DOHH2 (cell line): Measurements from ENCODE around the gene DIPK2B.

Source experiments
- H3F3A ChIP-seq: fragments of 200-600 bp; sonication (generic), shearing (Covaris generic); 2 replicates; pipeline ENCODE4 v1.6.0; 2016; ENCODE audit warnings: antibody characterized with exemption, mild to moderate bottlenecking; ENCODE audit not compliant: control insufficient read depth, insufficient read depth
- H3K27ac ChIP-seq: fragments of 200-600 bp; sonication (generic); 2 replicates; pipeline ENCODE4 v1.5.1; 2014; ENCODE audit warnings: low read depth, mild to moderate bottlenecking, low read length, moderate library complexity
- H3K27me3 ChIP-seq: fragments of 200-600 bp; sonication (generic); 2 replicates; pipeline ENCODE4 v1.6.1; 2014; ENCODE audit warnings: mild to moderate bottlenecking, low read length, mixed read lengths; ENCODE audit not compliant: control insufficient read depth
- H3K36me3 ChIP-seq: fragments of 200-600 bp; sonication (generic); 2 replicates; pipeline ENCODE4 v1.6.1; 2014; ENCODE audit warnings: mild to moderate bottlenecking, low read length, moderate library complexity, mixed read lengths; ENCODE audit not compliant: control insufficient read depth
- H3K4me1 ChIP-seq: fragments of 200-600 bp; sonication (generic); 2 replicates; pipeline ENCODE4 v1.6.1; 2014; ENCODE audit warnings: mild to moderate bottlenecking, low read length, mixed read lengths; ENCODE audit not compliant: control insufficient read depth
- H3K4me2 ChIP-seq: fragments of 200-600 bp; sonication (generic); 2 replicates; pipeline ENCODE4 v1.6.0; 2014; ENCODE audit warnings: mild to moderate bottlenecking, low read length, moderate library complexity
- H3K4me3 ChIP-seq: fragments of 200-600 bp; sonication (generic); 2 replicates; pipeline ENCODE4 v1.5.1; 2014; ENCODE audit warnings: mild to moderate bottlenecking, low read length, mixed read lengths
- H3K79me2 ChIP-seq: fragments of 200-600 bp; sonication (generic); 2 replicates; pipeline ENCODE4 v1.6.1; 2014; ENCODE audit warnings: mild to moderate bottlenecking, low read length, mixed read lengths; ENCODE audit not compliant: control insufficient read depth
- H3K9me2 ChIP-seq: fragments of 200-600 bp; sonication (generic); replicated peaks from 2 replicates; pipeline ENCODE4 v1.6.1; 2014; ENCODE audit warnings: mild to moderate bottlenecking, low read length, mixed read lengths; ENCODE audit not compliant: control insufficient read depth
- H3K9me3 ChIP-seq: fragments of 200-600 bp; sonication (generic); 2 replicates; pipeline ENCODE4 v1.6.1; 2014; ENCODE audit warnings: antibody characterized with exemption, low read length, mixed read lengths; ENCODE audit not compliant: control insufficient read depth, insufficient read depth
- H4K20me1 ChIP-seq: fragments of 200-600 bp; sonication (generic); 2 replicates; pipeline ENCODE4 v1.6.0; 2014; ENCODE audit warnings: low read depth, mild to moderate bottlenecking, antibody characterized with exemption, low read length, moderate library complexity; ENCODE audit not compliant: control insufficient read depth, insufficient read depth
- CTCF ChIP-seq: fragments of 200-600 bp; sonication (generic); IDR thresholded peaks from one replicate; pipeline ENCODE4 v1.5.1; 2014; ENCODE audit warnings: antibody characterized with exemption, mild to moderate bottlenecking, low read depth, low read length; ENCODE audit not compliant: poor library complexity, severe bottlenecking
- EZH2phosphoT487 ChIP-seq: fragments of 200-600 bp; sonication (generic); IDR thresholded peaks from 2 replicates; pipeline ENCODE4 v1.6.1; 2017; ENCODE audit warnings: borderline replicate concordance, mild to moderate bottlenecking, antibody characterized with exemption, low read length, moderate library complexity, mixed read lengths

The DIPK2B gene

GRCh38 chrX:45208121-45208856, 7.6 kb upstream of the DIPK2B start:
- no peak overlapping the region for H3K4me2 ChIP-seq

DNA sequence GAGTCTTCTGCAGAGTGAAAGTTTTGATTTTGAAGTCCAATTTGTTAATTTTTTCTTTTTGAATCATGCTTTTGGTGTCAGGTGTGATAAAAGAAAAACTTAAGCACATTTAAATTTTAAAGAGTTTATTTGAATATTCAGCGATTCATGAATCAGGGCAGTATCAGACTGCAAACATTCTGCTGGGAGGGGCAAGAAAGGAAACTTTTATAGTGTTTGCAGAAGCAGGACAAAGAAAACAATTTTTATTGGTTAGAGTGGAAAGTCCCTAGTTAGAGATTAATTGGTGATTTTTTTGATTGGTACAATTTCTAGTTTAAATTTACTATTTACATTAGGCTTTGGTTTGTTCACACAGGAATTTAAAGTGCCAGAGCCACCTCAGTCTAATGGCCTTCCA, 1.5 kb upstream of the DIPK2B start:
- no peaks in the 10 kb centered on the region for H3K27me3 ChIP-seq
- no peaks in the 10 kb centered on the region for H3K9me2 ChIP-seq
- H3K4me3 ChIP-seq = no peak overlapping the region
- no peaks in the 10 kb centered on the region for H3K4me1 ChIP-seq
- no peaks in the 10 kb centered on the region for H3K79me2 ChIP-seq
- H4K20me1 ChIP-seq = no peaks in the 10 kb centered on the region
- H3F3A ChIP-seq = no peaks in the 10 kb centered on the region
- no peaks in the 10 kb centered on the region for H3K9me3 ChIP-seq
- H3K4me2 ChIP-seq = no peak overlapping the region
- no peak overlapping the region for H3K27ac ChIP-seq
- TF ChIP-seq EZH2phosphoT487 (no peak), CTCF (no peak)
- no peaks in the 10 kb centered on the region for H3K36me3 ChIP-seq

More at GRCh38 chrX:45208121-45208856, 7.6 kb upstream of the DIPK2B start:
- no peaks in the 10 kb centered on the region for H3K79me2 ChIP-seq
- TF ChIP-seq EZH2phosphoT487 = no peak
- TF ChIP-seq CTCF = no peak
- no peaks in the 10 kb centered on the region for H3K27me3 ChIP-seq
- no peaks in the 10 kb centered on the region for H3K9me3 ChIP-seq
- H3K4me1 ChIP-seq = peaks cover 12% of the 10 kb centered on the region
- H3K27ac ChIP-seq = no peak overlapping the region
- H3K4me3 ChIP-seq = no peak overlapping the region
- no peaks in the 10 kb centered on the region for H4K20me1 ChIP-seq
- H3F3A ChIP-seq = no peaks in the 10 kb centered on the region
- no peaks in the 10 kb centered on the region for H3K36me3 ChIP-seq
- no peaks in the 10 kb centered on the region for H3K9me2 ChIP-seq

- Histone ChIP-seq H3K27ac (no peak overlapping the region), H3K4me2 (no peak overlapping the region), H3K9me3 (no peaks in the 10 kb centered on the region), H3K36me3 (no peaks in the 10 kb centered on the region), H3K9me2 (no peaks in the 10 kb centered on the region), H3K79me2 (no peaks in the 10 kb centered on the region), H3K4me3 (no peak overlapping the region), H3K4me1 (no peaks in the 10 kb centered on the region), H4K20me1 (no peaks in the 10 kb centered on the region), H3F3A (no peaks in the 10 kb centered on the region), H3K27me3 (no peaks in the 10 kb centered on the region)
- TF ChIP-seq CTCF = no peak
Measured at GRCh38 chrX:45198706-45199105, 2.0 kb downstream of the DIPK2B start.
